OCI-M2 (cell line): ENCODE data around the gene MUC5AC.

Experiments used
- DNase-seq: peaks from one replicate; lab custom pipeline; 2025; ENCODE audit not compliant: unreplicated experiment; lab: John Stamatoyannopoulos, UW

Gene MUC5AC

GRCh38 chr11:1224111-1224490 lies 66.3 kb downstream of the MUC5AC start:
- no peak for DNase-seq

GRCh38 chr11:1224491-1225385 lies 67.0 kb downstream of the MUC5AC start:
- no peak for DNase-seq

DNA sequence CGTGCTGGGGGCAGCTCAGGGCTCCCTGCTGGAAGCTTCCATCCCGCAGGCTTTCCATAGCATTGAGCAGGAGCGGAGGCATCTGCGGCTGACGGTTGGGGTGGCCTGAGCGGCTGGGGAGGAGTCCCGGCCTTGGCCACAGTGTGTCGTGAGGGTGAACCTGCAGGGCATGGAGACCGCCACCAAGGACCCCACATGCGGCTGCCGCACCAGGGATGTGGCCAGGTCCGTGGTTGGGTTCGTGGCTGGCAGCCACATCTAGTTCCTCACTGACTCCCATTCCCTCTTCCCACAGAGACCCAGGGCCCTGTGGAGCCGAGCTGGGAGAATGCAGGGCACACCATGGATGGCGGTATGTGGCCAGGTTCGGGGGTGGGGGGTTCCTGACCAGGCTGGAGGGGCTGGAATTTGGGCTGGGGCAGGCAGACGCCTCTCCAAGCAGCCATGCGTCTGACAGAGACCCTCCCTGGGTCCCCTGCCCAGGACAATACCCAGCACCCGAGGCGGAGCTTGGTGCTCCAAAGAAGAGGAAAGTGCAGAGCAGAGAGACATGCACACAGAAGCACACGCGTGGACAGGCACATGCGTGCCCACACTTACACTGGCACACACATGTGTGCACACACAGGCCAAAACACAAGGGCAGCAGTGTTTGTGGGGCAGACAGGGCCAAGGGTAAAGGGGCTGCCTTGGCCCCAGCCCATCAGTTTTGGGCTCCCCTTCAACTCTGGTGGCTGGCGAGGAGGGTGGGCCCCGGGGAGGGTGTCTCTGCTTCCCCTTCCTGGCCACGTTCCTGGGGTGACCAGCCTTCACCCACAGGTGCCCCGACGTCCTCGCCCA lies 67.9 kb downstream of the MUC5AC start:
- DNase-seq: no peak

- DNase-seq: no peak
These were observed 68.7 kb downstream of the MUC5AC start for GRCh38 chr11:1226226-1226985.

- DNase-seq: no peak
These were observed 69.3 kb downstream of the MUC5AC start for GRCh38 chr11:1226986-1227550.

GRCh38 chr11:1227551-1228100 lies 69.9 kb downstream of the MUC5AC start:
- no peak for DNase-seq

DNA sequence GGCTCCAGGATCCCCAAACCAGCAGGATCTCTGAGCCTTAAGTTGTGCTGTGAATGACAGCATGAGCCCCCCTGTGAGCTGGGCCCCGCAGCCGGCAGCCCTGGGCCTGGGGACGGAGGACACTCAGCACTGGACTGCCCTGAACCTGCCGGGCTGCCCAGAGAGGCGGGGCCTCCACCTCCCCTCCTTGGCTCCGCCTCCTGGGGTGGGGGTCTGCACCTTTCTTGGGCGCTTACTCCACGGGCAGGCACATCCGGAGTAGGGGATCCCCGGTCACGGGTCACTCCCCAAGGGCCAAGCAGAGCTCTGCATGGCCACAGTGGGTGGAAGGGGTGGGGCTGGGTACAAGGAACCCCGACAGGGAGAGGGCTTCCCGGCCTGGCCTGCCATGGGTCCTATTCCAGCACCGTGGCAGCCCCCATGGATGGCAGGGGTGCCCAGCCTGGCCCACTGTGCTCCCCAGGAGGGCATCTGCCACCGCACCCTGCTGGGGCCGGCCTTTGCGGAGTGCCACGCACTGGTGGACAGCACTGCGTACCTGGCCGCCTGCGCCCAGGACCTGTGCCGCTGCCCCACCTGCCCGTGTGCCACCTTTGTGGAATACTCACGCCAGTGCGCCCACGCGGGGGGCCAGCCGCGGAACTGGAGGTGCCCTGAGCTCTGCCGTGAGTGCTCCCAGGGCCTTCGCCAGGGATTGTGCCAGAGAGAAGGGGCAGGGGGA lies 70.5 kb downstream of the MUC5AC start:
- no peak for DNase-seq

GRCh38 chr11:1228921-1229451 lies 71.2 kb downstream of the MUC5AC start:
- DNase-seq: no peak

DNA sequence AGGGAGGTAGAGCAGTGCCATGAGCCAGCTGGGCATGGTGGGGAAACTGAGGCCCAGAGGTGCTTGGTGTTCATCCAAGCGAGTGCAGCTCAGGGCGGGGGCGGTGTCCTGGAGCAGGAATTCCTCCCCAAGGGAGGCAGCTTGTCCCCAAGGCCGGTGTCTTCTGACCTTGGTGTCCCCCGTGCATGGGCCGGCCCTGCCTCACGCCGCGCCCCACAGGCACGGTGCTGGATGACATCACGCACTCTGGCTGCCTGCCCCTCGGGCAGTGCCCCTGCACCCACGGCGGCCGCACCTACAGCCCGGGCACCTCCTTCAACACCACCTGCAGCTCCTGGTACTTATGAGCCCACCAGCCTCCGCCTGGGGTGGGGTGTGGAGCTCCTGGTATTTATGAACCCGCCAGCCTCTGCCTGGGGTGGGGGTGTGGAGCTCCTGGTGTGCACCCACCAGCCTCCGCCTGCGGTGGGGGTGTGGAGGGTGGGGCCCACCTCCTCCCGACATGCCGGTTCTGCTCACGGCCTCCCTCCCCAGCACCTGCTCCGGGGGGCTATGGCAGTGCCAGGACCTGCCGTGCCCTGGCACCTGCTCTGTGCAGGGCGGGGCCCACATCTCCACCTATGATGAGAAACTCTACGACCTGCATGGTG lies 71.8 kb downstream of the MUC5AC start:
- no peak for DNase-seq

DNA sequence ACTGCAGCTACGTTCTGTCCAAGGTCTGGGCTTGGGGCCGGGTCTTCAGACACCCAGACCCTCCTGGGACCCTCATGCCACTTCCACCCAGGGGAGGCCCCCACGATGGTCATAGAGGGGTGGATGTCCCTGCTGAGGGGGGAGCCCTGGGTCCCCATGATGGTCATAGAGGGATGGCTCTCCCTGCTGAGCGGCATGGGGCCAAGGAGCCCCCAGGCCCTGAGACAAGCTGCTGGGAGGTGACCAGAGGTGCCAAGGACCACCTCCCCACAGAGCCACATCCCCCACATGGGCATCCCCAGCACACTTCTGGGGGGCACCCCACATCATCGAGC lies 72.3 kb downstream of the MUC5AC start:
- DNase-seq: no peak

- DNase-seq: no peak
These were observed 73.0 kb downstream of the MUC5AC start for GRCh38 chr11:1230456-1231395.

DNA sequence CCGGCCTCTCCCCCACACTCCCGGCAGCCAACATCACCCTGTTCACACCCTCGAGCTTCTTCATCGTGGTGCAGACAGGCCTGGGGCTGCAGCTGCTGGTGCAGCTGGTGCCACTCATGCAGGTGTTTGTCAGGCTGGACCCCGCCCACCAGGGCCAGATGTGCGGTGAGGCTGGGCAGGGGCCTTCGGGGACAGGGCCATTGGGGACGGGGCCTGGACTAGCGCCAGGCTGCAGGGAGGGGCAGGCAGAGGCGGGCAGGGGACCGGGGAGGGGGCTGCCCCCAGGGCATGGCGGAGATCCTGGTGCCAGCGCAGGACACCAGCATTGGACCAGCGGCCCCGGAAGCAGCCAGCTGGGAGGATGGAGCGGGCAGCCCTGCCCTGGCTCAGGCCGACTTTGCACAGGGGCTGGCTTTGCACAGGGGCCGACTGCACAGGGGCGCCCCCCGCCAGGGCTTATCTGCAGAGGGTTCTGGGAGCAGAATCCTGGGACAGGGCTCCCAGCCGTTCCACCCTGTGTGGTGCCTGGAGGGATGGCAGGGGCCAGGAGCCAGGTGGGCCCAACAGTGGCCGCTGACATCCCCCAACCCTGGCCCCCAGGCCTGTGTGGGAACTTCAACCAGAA lies 73.8 kb downstream of the MUC5AC start:
- no peak for DNase-seq

GRCh38 chr11:1232021-1232882 lies 74.5 kb downstream of the MUC5AC start:
- no peak for DNase-seq

GRCh38 chr11:1232883-1233321 lies 75.1 kb downstream of the MUC5AC start:
- no peak for DNase-seq

DNA sequence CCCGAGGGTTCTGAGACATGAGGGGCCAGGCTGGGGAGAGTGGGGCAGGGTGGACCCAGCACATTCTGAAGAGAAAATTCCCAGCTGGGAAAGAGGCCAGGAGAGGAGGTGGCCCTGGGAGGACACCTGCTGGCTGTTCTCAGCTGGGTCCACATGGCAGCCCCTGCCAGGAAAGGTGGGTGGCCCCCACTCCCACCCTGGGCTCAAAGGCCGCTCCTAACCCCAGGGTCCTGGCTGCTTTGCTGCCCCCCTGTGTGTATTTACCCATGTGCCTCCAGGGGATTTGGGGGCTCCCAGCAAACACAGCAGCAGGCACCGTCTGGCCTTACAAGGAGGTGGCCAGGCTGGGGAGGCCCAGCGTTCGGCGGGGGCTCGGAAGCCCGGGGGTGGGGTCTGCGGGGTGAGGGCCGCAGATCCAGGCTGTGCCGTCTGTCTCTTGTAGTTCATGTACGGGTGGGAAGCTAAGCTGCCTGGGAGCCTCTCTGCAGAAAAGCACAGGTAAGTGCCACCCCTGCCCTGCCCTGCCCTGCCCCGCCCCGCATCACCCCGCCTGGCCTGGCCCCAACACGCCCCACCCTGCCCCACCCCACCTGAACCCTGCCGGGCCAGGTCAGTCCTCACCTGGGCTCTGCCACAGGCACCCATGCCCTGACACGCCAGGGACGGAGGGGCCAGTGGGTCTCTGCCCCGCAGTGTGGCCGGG lies 75.7 kb downstream of the MUC5AC start:
- DNase-seq: no peak

DNA sequence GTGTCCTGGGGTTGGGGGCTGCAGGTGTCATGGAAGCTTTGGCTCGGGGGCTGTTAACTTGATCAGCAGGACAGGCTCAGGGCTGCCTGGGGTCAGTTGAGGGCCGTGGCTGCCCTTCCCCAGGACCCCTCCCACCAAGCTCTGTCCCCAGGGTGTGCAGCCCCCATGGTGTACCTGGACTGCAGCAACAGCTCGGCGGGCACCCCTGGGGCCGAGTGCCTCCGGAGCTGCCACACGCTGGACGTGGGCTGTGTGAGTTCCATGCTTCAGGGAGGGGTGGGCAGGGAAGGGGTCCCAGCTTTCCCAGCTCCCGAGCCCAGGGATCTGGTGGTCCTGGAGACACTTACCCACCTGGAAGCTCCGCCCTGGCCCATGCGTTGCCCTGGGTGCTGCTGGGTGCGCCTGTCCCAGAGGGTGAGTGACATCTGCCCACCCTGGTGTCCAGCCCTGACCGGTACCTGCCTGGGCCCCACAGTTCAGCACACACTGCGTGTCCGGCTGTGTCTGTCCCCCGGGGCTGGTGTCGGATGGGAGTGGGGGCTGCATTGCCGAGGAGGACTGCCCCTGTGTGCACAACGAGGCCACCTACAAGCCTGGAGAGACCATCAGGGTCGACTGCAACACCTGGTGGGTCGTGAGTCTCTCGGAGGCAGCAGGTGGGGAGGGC lies 76.4 kb downstream of the MUC5AC start:
- DNase-seq: no peak
